ENCODE measurements around the gene VDAC1. TPM values are rescaled to one million over a fixed set of nuclear protein-coding genes. Genes with fewer than 3 reads are reported as not detected.
"Not testable (repeated sequence)": the region's sequence is repeated elsewhere in the genome, so short reads cannot be mapped to it uniquely, and the experiment has no call there.

VDAC1 gene
- total RNA-seq, 1 donor from 2014 or later, result 125 TPM

DNA sequence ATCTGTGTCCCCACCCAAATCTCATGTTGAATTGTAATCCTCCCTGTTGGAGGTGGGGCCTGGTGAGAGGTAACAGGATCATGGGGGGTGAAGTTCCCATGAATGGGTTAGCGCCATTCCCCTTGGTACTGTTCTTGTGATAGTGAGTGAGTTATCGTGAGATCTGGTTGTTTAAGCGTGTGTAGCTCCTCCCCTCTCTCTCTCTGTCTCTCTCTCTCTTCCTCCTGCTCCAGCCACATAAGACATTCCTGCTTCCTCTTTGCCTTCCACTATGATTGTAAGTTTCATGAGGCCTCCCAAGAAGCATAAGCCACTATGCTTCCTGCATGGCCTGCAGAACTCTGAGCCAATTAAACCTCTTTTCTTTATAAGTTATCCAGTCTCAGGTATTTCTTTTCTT is 65.1 kb downstream of the VDAC1 start:
- H3K36me3 ChIP-seq, result no peaks in the 10 kb centered on the region
- TF ChIP-seq, protein P1, sequence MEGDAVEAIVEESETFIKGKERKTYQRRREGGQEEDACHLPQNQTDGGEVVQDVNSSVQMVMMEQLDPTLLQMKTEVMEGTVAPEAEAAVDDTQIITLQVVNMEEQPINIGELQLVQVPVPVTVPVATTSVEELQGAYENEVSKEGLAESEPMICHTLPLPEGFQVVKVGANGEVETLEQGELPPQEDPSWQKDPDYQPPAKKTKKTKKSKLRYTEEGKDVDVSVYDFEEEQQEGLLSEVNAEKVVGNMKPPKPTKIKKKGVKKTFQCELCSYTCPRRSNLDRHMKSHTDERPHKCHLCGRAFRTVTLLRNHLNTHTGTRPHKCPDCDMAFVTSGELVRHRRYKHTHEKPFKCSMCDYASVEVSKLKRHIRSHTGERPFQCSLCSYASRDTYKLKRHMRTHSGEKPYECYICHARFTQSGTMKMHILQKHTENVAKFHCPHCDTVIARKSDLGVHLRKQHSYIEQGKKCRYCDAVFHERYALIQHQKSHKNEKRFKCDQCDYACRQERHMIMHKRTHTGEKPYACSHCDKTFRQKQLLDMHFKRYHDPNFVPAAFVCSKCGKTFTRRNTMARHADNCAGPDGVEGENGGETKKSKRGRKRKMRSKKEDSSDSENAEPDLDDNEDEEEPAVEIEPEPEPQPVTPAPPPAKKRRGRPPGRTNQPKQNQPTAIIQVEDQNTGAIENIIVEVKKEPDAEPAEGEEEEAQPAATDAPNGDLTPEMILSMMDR (IDR thresholded peaks at IDR 0.05), result no peak
- no peaks in the 10 kb centered on the region for H3K4me1 ChIP-seq
- H3K27ac ChIP-seq, result no peak overlapping the region
- ATAC-seq, result no peak
- intact Hi-C loops (cut with DNase I), result no loop called here
- DNase-seq, result no peak
- no peaks in the 10 kb centered on the region for H3K9me3 ChIP-seq
- H3K4me3 ChIP-seq, result no peak overlapping the region
- H3K27me3 ChIP-seq (ENCODE audit: low read depth), result no peaks in the 10 kb centered on the region

DNA sequence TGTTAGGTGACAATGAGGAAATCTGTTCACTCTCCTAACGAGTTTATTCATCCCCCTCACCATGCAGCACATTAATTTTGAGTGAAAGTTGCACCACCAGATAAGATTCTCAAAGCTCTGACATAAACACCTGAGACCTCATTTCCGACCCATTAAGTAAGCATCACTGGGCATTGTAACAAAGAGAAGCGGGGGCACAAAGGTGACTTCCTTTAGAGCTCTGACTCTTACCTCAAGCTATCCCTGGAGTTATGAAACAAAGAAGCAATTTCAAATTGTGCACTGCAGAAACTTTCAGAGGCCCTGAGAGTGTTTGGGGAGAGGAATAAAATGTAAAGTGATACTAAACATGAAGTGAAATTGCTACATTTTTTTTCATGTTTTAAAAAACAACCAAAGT is 65.8 kb downstream of the VDAC1 start:
- intact Hi-C loops (cut with DNase I), result no loop called here
- ATAC-seq (no peak), DNase-seq (no peak)
- Histone ChIP-seq H3K27ac (no peak overlapping the region), H3K4me1 (no peaks in the 10 kb centered on the region), H3K27me3 (ENCODE audit: low read depth) (no peaks in the 10 kb centered on the region), H3K36me3 (no peaks in the 10 kb centered on the region), H3K4me3 (no peak overlapping the region), H3K9me3 (no peaks in the 10 kb centered on the region)
- TF ChIP-seq, protein P1 (IDR thresholded peaks at IDR 0.05), result no peak

DNA sequence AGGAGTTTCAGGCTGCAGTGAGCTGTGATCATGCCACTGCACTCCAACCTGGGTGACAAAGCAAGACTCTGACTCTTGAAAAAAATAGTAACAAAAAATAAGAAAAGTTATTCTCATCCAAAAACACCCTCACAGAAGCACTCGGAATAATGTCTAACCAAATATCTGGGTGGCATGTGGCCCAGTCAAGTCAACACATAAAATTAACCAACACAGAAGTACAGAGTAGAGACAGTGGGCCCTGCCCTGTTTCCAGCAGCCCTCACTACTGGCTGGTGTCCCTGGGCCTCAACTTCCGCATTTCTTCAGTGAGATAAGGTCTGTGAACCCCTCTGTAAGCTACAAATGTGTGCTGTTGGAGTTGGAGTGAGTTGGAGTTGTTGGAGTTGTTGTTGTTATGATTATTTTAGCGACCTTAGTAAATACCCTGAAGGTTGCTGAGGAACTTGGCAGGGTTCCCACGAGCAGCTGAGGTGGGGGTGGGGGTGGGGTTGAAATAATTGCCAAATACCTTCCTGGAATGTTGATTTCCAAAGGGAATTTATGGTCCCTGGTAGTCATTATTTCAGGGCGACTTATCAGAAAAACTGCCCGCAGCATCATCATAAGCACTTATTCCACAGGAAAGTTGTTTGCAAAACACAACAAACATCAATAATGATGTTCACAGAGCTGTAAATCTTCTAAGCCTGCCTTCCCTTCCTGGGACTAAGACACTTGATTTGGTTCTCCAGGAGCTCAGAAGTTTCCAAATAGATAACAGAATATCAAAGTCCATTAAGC is 66.5 kb downstream of the VDAC1 start:
- no peak overlapping the region for H3K27ac ChIP-seq
- ATAC-seq (no peak), DNase-seq (no peak)
- H3K4me1 ChIP-seq, result peaks cover 3% of the 10 kb centered on the region
- no peak overlapping the region for H3K4me3 ChIP-seq
- intact Hi-C loops (cut with DNase I), result no loop called here
- no peaks in the 10 kb centered on the region for H3K9me3 ChIP-seq
- H3K36me3 ChIP-seq, result no peaks in the 10 kb centered on the region
- no peaks in the 10 kb centered on the region for H3K27me3 ChIP-seq (ENCODE audit: low read depth)
- TF ChIP-seq, protein P1 (IDR thresholded peaks at IDR 0.05), result no peak

DNA sequence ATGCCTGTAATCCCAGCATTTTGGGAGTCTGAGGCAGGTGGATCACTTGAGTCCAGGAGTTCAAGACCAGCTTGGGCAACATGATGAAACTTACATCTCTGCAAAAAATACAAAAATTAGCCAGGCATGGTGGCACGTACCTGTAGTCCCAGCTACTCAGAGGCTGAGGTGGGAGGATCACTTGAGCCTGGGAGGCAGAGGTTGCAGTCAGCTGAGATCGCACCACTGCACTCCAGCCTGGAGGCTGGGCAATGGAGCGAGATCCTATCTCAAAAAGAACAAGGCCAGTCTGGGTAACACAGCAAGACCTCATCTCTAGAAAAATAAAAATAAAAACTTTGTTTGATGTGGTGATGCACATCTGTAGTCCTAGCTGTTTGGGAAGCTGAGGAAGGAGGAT is 67.1 kb downstream of the VDAC1 start:
- H3K4me1 ChIP-seq; H3K9me3 ChIP-seq; H3K27me3 ChIP-seq (ENCODE audit: low read depth); intact Hi-C loops (cut with DNase I); ATAC-seq; DNase-seq; H3K27ac ChIP-seq; H3K36me3 ChIP-seq; H3K4me3 ChIP-seq: not testable (repeated sequence)

DNA sequence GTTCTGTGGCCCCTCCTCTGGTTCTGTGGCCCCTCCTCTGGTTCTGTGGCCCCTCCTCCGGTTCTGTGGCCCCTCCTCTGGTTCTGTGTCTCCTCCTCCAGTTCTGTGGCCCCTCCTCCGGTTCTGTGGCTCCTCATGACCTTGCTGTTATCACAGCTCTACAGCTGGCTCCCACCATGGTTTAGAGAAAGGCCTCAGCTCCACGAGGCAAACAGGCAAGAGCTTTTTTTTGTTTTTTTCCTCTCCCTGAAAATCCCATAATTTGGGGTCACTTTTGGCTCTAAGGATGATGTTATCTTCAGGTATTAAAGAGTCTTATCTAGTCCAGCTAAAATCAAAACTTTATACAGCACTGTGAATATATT is 68.1 kb downstream of the VDAC1 start:
- ATAC-seq (no peak), DNase-seq (no peak)
- Histone ChIP-seq H3K27ac (no peak overlapping the region), H3K36me3 (no peaks in the 10 kb centered on the region), H3K4me1 (peaks cover 7% of the 10 kb centered on the region), H3K9me3 (no peaks in the 10 kb centered on the region), H3K27me3 (ENCODE audit: low read depth) (no peaks in the 10 kb centered on the region), H3K4me3 (no peak overlapping the region)
- intact Hi-C loops (cut with DNase I), result no loop called here
- TF ChIP-seq, protein P1 (IDR thresholded peaks at IDR 0.05), result no peak

DNA sequence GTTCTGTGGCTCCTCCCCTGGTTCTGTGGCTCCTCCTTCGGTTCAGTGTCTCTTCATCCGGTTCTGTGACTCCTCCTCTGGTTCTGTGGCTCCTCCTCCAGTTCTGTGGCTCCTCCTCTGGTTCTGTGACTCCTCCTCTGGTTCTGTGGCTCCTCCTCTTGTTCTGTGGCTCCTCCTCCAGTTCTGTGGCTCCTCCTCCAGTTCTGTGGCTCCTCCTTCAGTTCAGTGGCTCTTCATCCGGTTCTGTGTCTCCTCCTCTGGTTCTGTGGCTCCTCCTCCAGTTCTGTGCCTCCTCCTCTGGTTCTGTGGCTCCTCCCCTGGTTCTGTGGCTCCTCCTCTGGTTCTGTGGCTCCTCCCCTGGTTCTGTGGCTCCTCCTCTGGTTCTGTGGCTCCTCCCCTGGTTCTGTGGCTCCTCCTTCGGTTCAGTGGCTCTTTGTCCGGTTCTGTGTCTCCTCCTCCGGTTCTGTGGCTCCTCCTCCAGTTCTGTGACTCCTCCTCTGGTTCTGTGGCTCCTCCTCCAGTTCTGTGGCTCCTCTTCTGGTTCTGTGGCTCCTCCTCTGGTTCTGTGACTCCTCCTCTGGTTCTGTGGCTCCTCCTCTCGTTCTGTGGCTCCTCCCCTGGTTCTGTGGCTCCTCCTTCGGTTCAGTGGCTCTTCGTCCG is 68.7 kb downstream of the VDAC1 start:
- H3K36me3 ChIP-seq; H3K9me3 ChIP-seq; ATAC-seq; H3K4me1 ChIP-seq; intact Hi-C loops (cut with DNase I); DNase-seq; H3K27me3 ChIP-seq (ENCODE audit: low read depth); H3K4me3 ChIP-seq; H3K27ac ChIP-seq: not testable (repeated sequence)
